NT2/D1 (cell line): ENCODE data around the gene C6orf52.

Experiments used
- SUZ12 ChIP-seq: IDR thresholded peaks from 2 replicates; pipeline ENCODE4 v1.6.1; 2011; ENCODE audit not compliant: insufficient read length, insufficient read depth; ENCODE audit errors: extremely low read depth
- YY1 ChIP-seq: IDR thresholded peaks from 2 replicates; pipeline ENCODE4 v1.6.1; 2011; ENCODE audit not compliant: insufficient read length, insufficient read depth
- ZNF274 ChIP-seq: IDR thresholded peaks from 2 replicates; pipeline ENCODE4 v1.6.1; 2011; ENCODE audit warnings: mild to moderate bottlenecking, low read depth, low read length

DNA sequence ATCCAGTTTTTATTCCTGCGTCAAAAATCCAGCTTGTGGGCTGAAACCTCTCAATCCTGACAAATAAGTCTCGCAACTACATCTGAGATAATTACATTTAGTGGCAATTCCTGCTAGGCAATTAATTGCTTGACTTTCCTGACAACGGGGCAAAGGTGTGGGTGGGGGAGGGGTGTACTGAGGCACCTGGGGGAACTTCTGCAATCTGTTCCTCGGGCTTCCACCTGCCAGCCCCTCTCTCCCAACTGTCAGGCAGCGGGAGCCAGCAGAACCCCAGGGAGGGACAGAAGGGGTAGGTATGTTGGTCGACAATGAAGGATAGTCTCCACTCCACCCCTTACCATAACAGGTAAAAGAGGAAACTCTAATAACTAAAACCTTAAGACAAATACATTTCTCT is 6.8 kb downstream of the C6orf52 start:
- TF ChIP-seq SUZ12: no peak
- TF ChIP-seq YY1: no peak
- TF ChIP-seq ZNF274: no peak
